Subcutaneous adipose tissue (tissue), 4 donors: ENCODE results near the gene LRMDA. TPM values are rescaled to one million over a fixed set of nuclear protein-coding genes. Genes with fewer than 3 reads are reported as not detected.

ENCODE experiments used
- CTCF ChIP-seq: fragments of 450-650 bp; IDR thresholded peaks from one replicate; pipeline ENCODE4 v1.5.1; 2016; ENCODE audit warnings: low read depth, mild to moderate bottlenecking, control low read depth, antibody characterized with exemption, moderate library complexity
- total RNA-seq, 4 donors: library from RNA; depleted of rRNA; stranded (reverse); fragments of >200 nt; gene quantifications; one replicate each; pipeline ENCODE4 v1.1.0, GENCODE V29; 2016

Gene LRMDA
- total RNA-seq, 4 donors from 2014 or later, result 17.4 to 92.1 (median 22.8) TPM

GRCh38 chr10:76001019-76001418, 569.6 kb downstream of the LRMDA start:
- no peak for TF ChIP-seq CTCF

GRCh38 chr10:76001461-76001860, 570.0 kb downstream of the LRMDA start:
- no peak for TF ChIP-seq CTCF

GRCh38 chr10:76002262-76002854, 570.9 kb downstream of the LRMDA start:
- no peak for TF ChIP-seq CTCF

GRCh38 chr10:76007667-76008181, 576.3 kb downstream of the LRMDA start:
- no peak for TF ChIP-seq CTCF

- TF ChIP-seq CTCF, result no peak
Observed at GRCh38 chr10:76009531-76009930, 578.1 kb downstream of the LRMDA start.

GRCh38 chr10:76010703-76011102, 579.3 kb downstream of the LRMDA start:
- TF ChIP-seq CTCF, result no peak

- TF ChIP-seq CTCF, result no peak
Observed at GRCh38 chr10:76012716-76013327, 581.4 kb downstream of the LRMDA start.
